22Rv1 (cell line): ENCODE results near the gene CORO2B.

Experiments
- CTCF ChIP-seq: fragments of 450-650 bp; IDR thresholded peaks from 2 replicates; pipeline ENCODE4 v1.5.1; 2017; ENCODE audit warnings: mild to moderate bottlenecking
- ZFX ChIP-seq: fragments of 450-650 bp; IDR thresholded peaks from 2 replicates; pipeline ENCODE4 v1.6.1; 2017; ENCODE audit warnings: antibody characterized with exemption, borderline replicate concordance

- TF ChIP-seq CTCF: no peak
- TF ChIP-seq ZFX: no peak
Measured at GRCh38 chr15:68615301-68615700, 36.5 kb downstream of the CORO2B start.
